IPS-20b (cell line): ENCODE data around the gene TMEM220.
A peak's percentile ranks its signal among the peaks of the same experiment; 100 is the strongest.

Experiments used
- H3K27ac ChIP-seq: one replicate; pipeline ENCODE4 v1.5.1; 2013; ENCODE audit warnings: low read length
- H3K27me3 ChIP-seq: 2 replicates; pipeline ENCODE4 v1.6.1; 2013; ENCODE audit warnings: mild to moderate bottlenecking, low read length, inconsistent platforms; ENCODE audit not compliant: insufficient read depth
- H3K36me3 ChIP-seq: 2 replicates; pipeline ENCODE4 v1.6.1; 2013; ENCODE audit warnings: low read depth, mild to moderate bottlenecking, inconsistent platforms, low read length, moderate library complexity; ENCODE audit not compliant: insufficient read depth
- H3K4me1 ChIP-seq: 2 replicates; pipeline ENCODE4 v1.6.1; 2013; ENCODE audit warnings: mild to moderate bottlenecking, control low read depth, inconsistent platforms, low read length, moderate library complexity; ENCODE audit not compliant: insufficient read depth
- H3K4me3 ChIP-seq: 2 replicates; pipeline ENCODE4 v1.5.1; 2013; ENCODE audit warnings: mild to moderate bottlenecking, low read length, inconsistent platforms
- H3K9ac ChIP-seq: 2 replicates; pipeline ENCODE4 v1.6.1; 2013; ENCODE audit warnings: low read depth, mild to moderate bottlenecking, inconsistent platforms, low read length, moderate library complexity
- H3K9me3 ChIP-seq: 2 replicates; pipeline ENCODE4 v1.6.1; 2013; ENCODE audit warnings: mild to moderate bottlenecking, low read depth, low read length, inconsistent platforms; ENCODE audit not compliant: insufficient read depth

TMEM220 gene

GRCh38 chr17:10769840-10770239 is 40.0 kb upstream of the TMEM220 start:
- peaks cover 5% of the 10 kb centered on the region; the same call in 1 of the 2 replicates for H3K9me3 ChIP-seq

GRCh38 chr17:10768750-10769251 is 39.0 kb upstream of the TMEM220 start:
- Histone ChIP-seq H3K36me3 (no peaks in the 10 kb centered on the region), H3K27me3 (no peaks in the 10 kb centered on the region), H3K4me1 (no peaks in the 10 kb centered on the region), H3K4me3 (no peak overlapping the region), H3K9ac (no peak overlapping the region), H3K27ac (no peak overlapping the region), H3K9me3 (peaks cover 5% of the 10 kb centered on the region; the same call in 1 of the 2 replicates)

More at GRCh38 chr17:10769840-10770239, 40.0 kb upstream of the TMEM220 start:
- Histone ChIP-seq H3K9ac (no peak overlapping the region), H3K4me1 (no peaks in the 10 kb centered on the region), H3K27ac (no peak overlapping the region), H3K27me3 (no peaks in the 10 kb centered on the region), H3K36me3 (no peaks in the 10 kb centered on the region), H3K4me3 (no peak overlapping the region)

- Histone ChIP-seq H3K27ac (no peak overlapping the region), H3K9me3 (peaks cover 4% of the 10 kb centered on the region; the same call in 1 of the 2 replicates), H3K4me1 (no peaks in the 10 kb centered on the region), H3K36me3 (no peaks in the 10 kb centered on the region), H3K27me3 (no peaks in the 10 kb centered on the region), H3K4me3 (no peak overlapping the region), H3K9ac (no peak overlapping the region)
Measured at GRCh38 chr17:10767232-10767631, 37.4 kb upstream of the TMEM220 start.

GRCh38 chr17:10762037-10762436 is 32.2 kb upstream of the TMEM220 start:
- Histone ChIP-seq H3K9me3 (no peaks in the 10 kb centered on the region), H3K36me3 (no peaks in the 10 kb centered on the region)

GRCh38 chr17:10761281-10761680 is 31.5 kb upstream of the TMEM220 start:
- Histone ChIP-seq H3K4me1 (peaks cover 6% of the 10 kb centered on the region), H3K27me3 (no peaks in the 10 kb centered on the region), H3K9me3 (no peaks in the 10 kb centered on the region), H3K27ac (no peak overlapping the region), H3K36me3 (no peaks in the 10 kb centered on the region), H3K4me3 (no peak overlapping the region), H3K9ac (no peak overlapping the region)

More at GRCh38 chr17:10762037-10762436, 32.2 kb upstream of the TMEM220 start:
- H3K27me3 ChIP-seq: no peaks in the 10 kb centered on the region
- no peak overlapping the region for H3K27ac ChIP-seq
- no peak overlapping the region for H3K9ac ChIP-seq
- no peak overlapping the region for H3K4me3 ChIP-seq
- no peaks in the 10 kb centered on the region; the same call in 1 of the 2 replicates for H3K4me1 ChIP-seq

- no peaks in the 10 kb centered on the region for H3K27me3 ChIP-seq
- no peaks in the 10 kb centered on the region for H3K36me3 ChIP-seq
- peaks cover 23% of the 10 kb centered on the region for H3K4me1 ChIP-seq
- no peak overlapping the region for H3K4me3 ChIP-seq
- H3K9me3 ChIP-seq: no peaks in the 10 kb centered on the region
- no peak overlapping the region for H3K27ac ChIP-seq
- no peak overlapping the region for H3K9ac ChIP-seq
Measured at GRCh38 chr17:10758062-10758461, 28.2 kb upstream of the TMEM220 start.

- H3K4me3 ChIP-seq: no peak overlapping the region
- no peaks in the 10 kb centered on the region for H3K9me3 ChIP-seq
- no peak overlapping the region for H3K9ac ChIP-seq
- H3K27me3 ChIP-seq: no peaks in the 10 kb centered on the region
- peaks cover 23% of the 10 kb centered on the region for H3K4me1 ChIP-seq
- H3K27ac ChIP-seq: no peak overlapping the region
- no peaks in the 10 kb centered on the region for H3K36me3 ChIP-seq
Measured at GRCh38 chr17:10757647-10758046, 27.8 kb upstream of the TMEM220 start.

GRCh38 chr17:10757067-10757466 is 27.2 kb upstream of the TMEM220 start:
- no peaks in the 10 kb centered on the region for H3K9me3 ChIP-seq
- no peaks in the 10 kb centered on the region for H3K36me3 ChIP-seq
- no peak overlapping the region for H3K27ac ChIP-seq
- H3K4me3 ChIP-seq: no peak overlapping the region
- no peaks in the 10 kb centered on the region for H3K27me3 ChIP-seq
- H3K4me1 ChIP-seq: peaks cover 23% of the 10 kb centered on the region
- no peak overlapping the region for H3K9ac ChIP-seq

GRCh38 chr17:10756619-10757018 is 26.8 kb upstream of the TMEM220 start:
- H3K27ac ChIP-seq: no peak overlapping the region
- peak overlapping the region; percentile 64; the same call in 1 of the 2 replicates for H3K4me3 ChIP-seq
- no peak overlapping the region for H3K9ac ChIP-seq
- no peaks in the 10 kb centered on the region for H3K36me3 ChIP-seq
- H3K27me3 ChIP-seq: no peaks in the 10 kb centered on the region
- H3K4me1 ChIP-seq: peaks cover 23% of the 10 kb centered on the region
- H3K9me3 ChIP-seq: no peaks in the 10 kb centered on the region

- Histone ChIP-seq H3K27ac (no peak overlapping the region), H3K4me3 (peak overlapping the region; percentile 64; the same call in 1 of the 2 replicates), H3K4me1 (peaks cover 23% of the 10 kb centered on the region), H3K36me3 (no peaks in the 10 kb centered on the region), H3K9ac (peak overlapping the region; percentile 69; the same call in 1 of the 2 replicates), H3K27me3 (no peaks in the 10 kb centered on the region), H3K9me3 (no peaks in the 10 kb centered on the region)
Measured at GRCh38 chr17:10756185-10756584, 26.4 kb upstream of the TMEM220 start.

- Histone ChIP-seq H3K4me3 (peak overlapping the region; percentile 64; the same call in 1 of the 2 replicates), H3K27ac (no peak overlapping the region), H3K4me1 (peaks cover 23% of the 10 kb centered on the region), H3K9me3 (no peaks in the 10 kb centered on the region), H3K27me3 (no peaks in the 10 kb centered on the region), H3K9ac (peak overlapping the region; percentile 69; the same call in 1 of the 2 replicates), H3K36me3 (no peaks in the 10 kb centered on the region)
Measured at GRCh38 chr17:10755592-10756127, 25.8 kb upstream of the TMEM220 start.

- Histone ChIP-seq H3K4me1 (peaks cover 23% of the 10 kb centered on the region), H3K4me3 (peak overlapping the region; percentile 64), H3K36me3 (no peaks in the 10 kb centered on the region), H3K27me3 (no peaks in the 10 kb centered on the region), H3K27ac (peak overlapping the region; percentile 65), H3K9ac (peak overlapping the region; percentile 69; the same call in 1 of the 2 replicates), H3K9me3 (no peaks in the 10 kb centered on the region)
Measured at GRCh38 chr17:10754861-10755591, 25.2 kb upstream of the TMEM220 start.
